Activated B cell treated with CpG ODN at 0.5 μM for 24 hours (primary cell): Measurements from ENCODE around the gene RERE. TPM values are rescaled to one million over a fixed set of nuclear protein-coding genes. Genes with fewer than 3 reads are reported as not detected.
A peak's percentile ranks its signal among the peaks of the same experiment; 100 is the strongest.

Experiments
- ATAC-seq: fragments of 200-7000 bp; cut with Tn5 transposase; one replicate; pipeline ENCODE4 v1.10.0; 2021; ENCODE audit warnings: low read depth, mild to moderate bottlenecking, moderate library complexity
- CTCF ChIA-PET: fragments of 350-600 bp; sonication (Branson Sonifier 250); formaldehyde crosslinking; loops from one replicate; lab custom pipeline; 2021; ENCODE audit warnings: antibody characterized with exemption; lab: Charles Lee
- POLR2A ChIA-PET: fragments of 350-600 bp; sonication (Branson Sonifier 250); formaldehyde crosslinking; loops from one replicate; lab custom pipeline; 2021; ENCODE audit warnings: antibody characterized with exemption; lab: Charles Lee
- DNase-seq: peaks from one replicate; pipeline ENCODE4 v3.0.0; 2022
- H3K27ac Mint-ChIP-seq: one replicate; pipeline ENCODE4 v1.8.0; 2020; ENCODE audit warnings: mixed read lengths
- H3K27me3 Mint-ChIP-seq: one replicate; pipeline ENCODE4 v1.8.0; 2021; ENCODE audit warnings: mixed read lengths
- H3K36me3 Mint-ChIP-seq: one replicate; pipeline ENCODE4 v1.8.0; 2021; ENCODE audit warnings: low read depth, mixed read lengths
- H3K4me1 Mint-ChIP-seq: one replicate; pipeline ENCODE4 v1.8.0; 2021; ENCODE audit warnings: mixed read lengths
- H3K4me3 Mint-ChIP-seq: one replicate; pipeline ENCODE4 v1.8.0; 2020; ENCODE audit warnings: mild to moderate bottlenecking, mixed read lengths
- H3K9me3 Mint-ChIP-seq: one replicate; pipeline ENCODE4 v1.8.0; 2020; ENCODE audit warnings: mixed read lengths
- intact Hi-C: fragments of 100-400 bp; cut with micrococcal nuclease; formaldehyde crosslinking; loops from one replicate; pipeline ENCODE4 v1.15.1; 2024
- total RNA-seq: library from RNA; stranded (reverse); gene quantifications from 2 replicates; pipeline ENCODE4 v1.2.3, GENCODE V29; 2022
- TF ChIP-seq, protein P1 (sequence below): fragments of 200-600 bp; IDR thresholded peaks from one replicate; pipeline ENCODE4 v1.8.0; 2022; ENCODE audit warnings: antibody characterized with exemption, mild to moderate bottlenecking

RERE gene
- total RNA-seq, 1 donor from 2014 or later: 98.8 TPM

GRCh38 chr1:8427493-8427892 is 389.9 kb downstream of the RERE start:
- ATAC-seq (peak; percentile 65), DNase-seq (no peak)
- peaks cover 83% of the 10 kb centered on the region for H3K4me1 Mint-ChIP-seq
- H3K4me3 Mint-ChIP-seq: peak overlapping the region; percentile 77
- H3K27ac Mint-ChIP-seq: peak overlapping the region; percentile 90
- H3K9me3 Mint-ChIP-seq: no peaks in the 10 kb centered on the region
- no peaks in the 10 kb centered on the region for H3K27me3 Mint-ChIP-seq
- ChIA-PET CTCF (interaction anchor here (0.7 to 2.5 kb wide), 4 partner anchors 15 to 312 kb away, joined by 3 to 15 read pairs (median 4); no protein-coding TSS in a partner anchor), POLR2A (interaction anchor here (0.6 to 1.9 kb wide), 25 partner anchors 8 to 864 kb away, joined by 3 to 8 read pairs (median 4); partner anchors contain the start of gene ENO1)
- TF ChIP-seq, protein P1, sequence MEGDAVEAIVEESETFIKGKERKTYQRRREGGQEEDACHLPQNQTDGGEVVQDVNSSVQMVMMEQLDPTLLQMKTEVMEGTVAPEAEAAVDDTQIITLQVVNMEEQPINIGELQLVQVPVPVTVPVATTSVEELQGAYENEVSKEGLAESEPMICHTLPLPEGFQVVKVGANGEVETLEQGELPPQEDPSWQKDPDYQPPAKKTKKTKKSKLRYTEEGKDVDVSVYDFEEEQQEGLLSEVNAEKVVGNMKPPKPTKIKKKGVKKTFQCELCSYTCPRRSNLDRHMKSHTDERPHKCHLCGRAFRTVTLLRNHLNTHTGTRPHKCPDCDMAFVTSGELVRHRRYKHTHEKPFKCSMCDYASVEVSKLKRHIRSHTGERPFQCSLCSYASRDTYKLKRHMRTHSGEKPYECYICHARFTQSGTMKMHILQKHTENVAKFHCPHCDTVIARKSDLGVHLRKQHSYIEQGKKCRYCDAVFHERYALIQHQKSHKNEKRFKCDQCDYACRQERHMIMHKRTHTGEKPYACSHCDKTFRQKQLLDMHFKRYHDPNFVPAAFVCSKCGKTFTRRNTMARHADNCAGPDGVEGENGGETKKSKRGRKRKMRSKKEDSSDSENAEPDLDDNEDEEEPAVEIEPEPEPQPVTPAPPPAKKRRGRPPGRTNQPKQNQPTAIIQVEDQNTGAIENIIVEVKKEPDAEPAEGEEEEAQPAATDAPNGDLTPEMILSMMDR: no peak
- peaks cover 3% of the 10 kb centered on the region for H3K36me3 Mint-ChIP-seq
- intact Hi-C loops: loop anchor here (1.0 to 5.0 kb wide), 7 partner anchors 12 to 1000 kb away; partner anchors contain the start of genes ENO1 and ERRFI1

DNA sequence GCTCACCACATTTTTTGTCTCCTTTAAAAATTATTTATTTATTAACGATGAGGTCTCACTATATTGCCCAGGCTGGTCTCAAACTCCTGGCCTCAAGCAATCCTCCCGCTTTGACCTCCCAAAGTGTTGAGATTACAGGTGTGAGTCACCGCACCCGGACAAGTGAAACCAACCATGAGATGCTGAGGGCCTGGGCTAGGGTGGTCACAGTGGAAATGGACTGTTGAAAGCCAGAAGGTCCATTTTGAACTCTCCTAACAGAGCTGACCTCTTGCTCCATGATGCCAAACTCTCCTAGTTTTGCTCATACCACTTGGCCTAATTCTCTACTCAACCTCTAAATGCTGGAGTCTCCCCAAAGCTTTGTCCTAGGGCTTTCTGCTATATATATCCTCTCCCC is 390.4 kb downstream of the RERE start:
- Mint-ChIP-seq H3K4me3 (peak overlapping the region; percentile 77), H3K27me3 (no peaks in the 10 kb centered on the region), H3K9me3 (no peaks in the 10 kb centered on the region), H3K4me1 (peaks cover 78% of the 10 kb centered on the region), H3K36me3 (peaks cover 3% of the 10 kb centered on the region), H3K27ac (peak overlapping the region; percentile 90)
- POLR2A ChIA-PET: interaction anchor here (0.7 to 1.9 kb wide), 18 partner anchors 9 to 451 kb away, joined by 3 to 8 read pairs (median 4); partner anchors contain the start of gene ENO1
- DNase-seq (no peak), ATAC-seq (no peak)
- CTCF ChIA-PET: interaction anchor here (0.7 to 2.5 kb wide), 3 partner anchors 16 to 71 kb away, joined by 3 to 15 read pairs (median 4); no protein-coding TSS in a partner anchor
- TF ChIP-seq, protein P1: no peak
- intact Hi-C loops: loop anchor here (1.0 to 5.0 kb wide), 7 partner anchors 12 to 1000 kb away; partner anchors contain the start of genes ENO1 and ERRFI1

GRCh38 chr1:8425781-8426161 is 391.7 kb downstream of the RERE start:
- H3K27me3 Mint-ChIP-seq: no peaks in the 10 kb centered on the region
- H3K4me1 Mint-ChIP-seq: peaks cover 67% of the 10 kb centered on the region
- H3K36me3 Mint-ChIP-seq: peaks cover 3% of the 10 kb centered on the region
- no peaks in the 10 kb centered on the region for H3K9me3 Mint-ChIP-seq
- ATAC-seq (no peak), DNase-seq (no peak)
- peak overlapping the region; percentile 21 for H3K4me3 Mint-ChIP-seq
- TF ChIP-seq, protein P1: no peak
- ChIA-PET POLR2A (interaction anchor here (0.6 to 2.1 kb wide), 3 partner anchors 99 to 1507 kb away, joined by 3 to 17 read pairs (median 4); no protein-coding TSS in a partner anchor), CTCF (interaction anchor here (0.6 kb wide), 1 partner anchor 16 kb away, joined by 3 read pairs; no protein-coding TSS in a partner anchor)
- H3K27ac Mint-ChIP-seq: peak overlapping the region; percentile 96
- intact Hi-C loops: loop anchor here (2.0 to 5.0 kb wide), 3 partner anchors 107 to 1002 kb away; partner anchors contain the start of gene ENO1

- TF ChIP-seq, protein P1: no peak
- intact Hi-C loops: loop anchor here (5.0 kb wide), 2 partner anchors 452 to 1002 kb away; partner anchors contain the start of gene ENO1
- Mint-ChIP-seq H3K4me3 (peak overlapping the region; percentile 21), H3K36me3 (peaks cover 3% of the 10 kb centered on the region), H3K9me3 (no peaks in the 10 kb centered on the region), H3K4me1 (peaks cover 62% of the 10 kb centered on the region), H3K27ac (peak overlapping the region; percentile 96), H3K27me3 (no peaks in the 10 kb centered on the region)
- ChIA-PET CTCF (interaction anchor here (1.1 kb wide), 2 partner anchors 16 to 49 kb away, joined by 3 to 5 read pairs; no protein-coding TSS in a partner anchor), POLR2A (interaction anchor here (0.6 to 2.6 kb wide), 10 partner anchors 22 to 1230 kb away, joined by 3 to 17 read pairs (median 4); no protein-coding TSS in a partner anchor)
- ATAC-seq: no peak
- no peak for DNase-seq
Measured at GRCh38 chr1:8425150-8425780, 392.2 kb downstream of the RERE start.
